ENCODE results near the gene CHP2.
A peak's percentile ranks its signal among the peaks of the same experiment; 100 is the strongest.
"Not testable (repeated sequence)": the region's sequence is repeated elsewhere in the genome, so short reads cannot be mapped to it uniquely, and the experiment has no call there.

The CHP2 gene
- total RNA-seq: 0 reads per million in 9 experiments

GRCh38 chr16:23754594-23755483 lies at the start of gene CHP2:
Gene CHP2 (plus strand): TSS chr16:23755026. CDS start chr16:23755050, 24 bp downstream.
- no peaks in the 10 kb centered on the region for H3K4me1 Mint-ChIP-seq (ENCODE audit: low read depth in 2 of 2)
- no peak within 1 kb of the TSS for H3K27ac Mint-ChIP-seq
- H3K4me3 Mint-ChIP-seq: peak within 1 kb of the TSS in 1 of 2 donors; percentile 22
- DNase-seq: no peak
- peaks cover 55 to 76% of the 10 kb centered on the region in 2 donors for H3K27me3 Mint-ChIP-seq
- no peaks in the 10 kb centered on the region for H3K9me3 Mint-ChIP-seq
- ATAC-seq (replicated peaks): no peak
- H3K36me3 Mint-ChIP-seq (ENCODE audit: insufficient read depth): no peaks in the 10 kb centered on the region

GRCh38 chr16:23705517-23705902 lies 49.3 kb upstream of the CHP2 start:
- no peak overlapping the region for H3K4me3 Mint-ChIP-seq
- no peak overlapping the region for H3K27ac Mint-ChIP-seq
- H3K9me3 Mint-ChIP-seq: peaks cover 4 to 6% of the 10 kb centered on the region in 2 donors
- H3K27me3 Mint-ChIP-seq: peaks cover 24 to 43% of the 10 kb centered on the region in 2 donors
- no peaks in the 10 kb centered on the region for H3K4me1 Mint-ChIP-seq (ENCODE audit: low read depth in 2 of 2)
- no peak for DNase-seq
- ATAC-seq (replicated peaks): no peak
- no peaks in the 10 kb centered on the region for H3K36me3 Mint-ChIP-seq (ENCODE audit: insufficient read depth)

DNA sequence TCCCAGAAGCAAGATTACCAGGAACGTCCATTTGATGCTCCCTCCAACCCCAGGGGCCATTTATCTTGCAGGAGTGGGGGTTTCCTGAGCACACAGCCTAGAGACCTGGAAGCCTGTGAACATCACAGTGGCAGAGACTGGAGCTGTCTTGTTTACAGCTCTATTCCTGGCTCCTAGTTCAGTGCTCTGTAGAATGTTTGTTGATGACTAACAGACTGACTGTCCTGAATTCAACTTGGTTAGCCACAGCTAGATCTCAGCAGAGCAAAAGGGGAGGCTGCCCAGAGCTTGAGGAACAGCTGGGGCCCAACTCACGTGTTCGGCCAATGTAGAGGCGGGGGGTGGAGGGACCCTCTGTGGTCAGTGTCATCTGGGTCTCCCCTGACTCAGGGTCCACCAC lies 48.4 kb upstream of the CHP2 start:
- no peaks in the 10 kb centered on the region for H3K4me1 Mint-ChIP-seq (ENCODE audit: low read depth in 2 of 2)
- H3K36me3 Mint-ChIP-seq (ENCODE audit: insufficient read depth): no peaks in the 10 kb centered on the region
- DNase-seq: no peak
- H3K9me3 Mint-ChIP-seq: peaks cover 4 to 6% of the 10 kb centered on the region in 2 donors
- peaks cover 32 to 52% of the 10 kb centered on the region in 2 donors for H3K27me3 Mint-ChIP-seq
- ATAC-seq (replicated peaks): no peak
- H3K4me3 Mint-ChIP-seq: no peak overlapping the region
- H3K27ac Mint-ChIP-seq: no peak overlapping the region

GRCh38 chr16:23709536-23709935 lies 45.3 kb upstream of the CHP2 start:
- Mint-ChIP-seq H3K4me1 (ENCODE audit: low read depth in 2 of 2) (peaks cover 0 to 4% of the 10 kb centered on the region in 2 donors), H3K9me3 (peaks cover 0 to 2% of the 10 kb centered on the region in 2 donors), H3K27me3 (peaks cover 45 to 70% of the 10 kb centered on the region in 2 donors), H3K36me3 (ENCODE audit: insufficient read depth) (no peaks in the 10 kb centered on the region), H3K27ac (no peak overlapping the region), H3K4me3 (no peak overlapping the region)
- ATAC-seq (replicated peaks) (no peak), DNase-seq (no peak)

- ATAC-seq (replicated peaks) (no peak), DNase-seq (no peak)
- peaks cover 0 to 2% of the 10 kb centered on the region in 2 donors for H3K9me3 Mint-ChIP-seq
- H3K4me3 Mint-ChIP-seq: no peak overlapping the region
- H3K4me1 Mint-ChIP-seq (ENCODE audit: low read depth in 2 of 2): peaks cover 0 to 4% of the 10 kb centered on the region in 2 donors
- H3K27ac Mint-ChIP-seq: no peak overlapping the region
- peaks cover 45 to 70% of the 10 kb centered on the region in 2 donors for H3K27me3 Mint-ChIP-seq
- H3K36me3 Mint-ChIP-seq (ENCODE audit: insufficient read depth): no peaks in the 10 kb centered on the region
Measured at GRCh38 chr16:23710008-23710407, 44.8 kb upstream of the CHP2 start.

DNA sequence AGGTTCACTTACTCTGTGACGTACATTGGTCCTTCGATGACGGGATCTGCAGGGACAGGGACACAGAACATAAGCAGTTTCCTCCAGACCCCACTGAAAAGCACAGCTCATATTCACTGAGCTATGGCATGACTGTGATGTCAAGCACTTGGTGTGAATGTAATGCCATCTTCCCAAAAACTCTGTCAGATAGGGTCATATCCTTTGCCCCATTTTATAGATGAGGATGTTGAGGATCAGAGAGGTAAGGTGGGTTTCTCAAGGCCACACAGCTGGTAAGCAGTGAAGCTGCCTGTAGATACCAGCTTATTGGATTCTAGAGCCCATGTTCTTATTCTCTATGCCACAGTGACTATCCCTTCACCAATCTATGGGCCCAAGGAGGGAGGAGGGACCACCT lies 44.3 kb upstream of the CHP2 start:
- peaks cover 0 to 2% of the 10 kb centered on the region in 2 donors for H3K9me3 Mint-ChIP-seq
- peaks cover 41 to 67% of the 10 kb centered on the region in 2 donors for H3K27me3 Mint-ChIP-seq
- no peak for ATAC-seq (replicated peaks)
- no peak for DNase-seq
- no peaks in the 10 kb centered on the region for H3K36me3 Mint-ChIP-seq (ENCODE audit: insufficient read depth)
- no peak overlapping the region for H3K27ac Mint-ChIP-seq
- H3K4me3 Mint-ChIP-seq: no peak overlapping the region
- H3K4me1 Mint-ChIP-seq (ENCODE audit: low read depth in 2 of 2): peaks cover 0 to 4% of the 10 kb centered on the region in 2 donors

GRCh38 chr16:23711785-23712184 lies 43.0 kb upstream of the CHP2 start:
- Mint-ChIP-seq H3K4me1 (ENCODE audit: low read depth in 2 of 2) (peaks cover 0 to 4% of the 10 kb centered on the region in 2 donors), H3K27ac (no peak overlapping the region), H3K27me3 (peaks cover 41 to 59% of the 10 kb centered on the region in 2 donors), H3K36me3 (ENCODE audit: insufficient read depth) (no peaks in the 10 kb centered on the region), H3K4me3 (no peak overlapping the region), H3K9me3 (peaks cover 0 to 2% of the 10 kb centered on the region in 2 donors)
- ATAC-seq (replicated peaks) (no peak), DNase-seq (no peak)

DNA sequence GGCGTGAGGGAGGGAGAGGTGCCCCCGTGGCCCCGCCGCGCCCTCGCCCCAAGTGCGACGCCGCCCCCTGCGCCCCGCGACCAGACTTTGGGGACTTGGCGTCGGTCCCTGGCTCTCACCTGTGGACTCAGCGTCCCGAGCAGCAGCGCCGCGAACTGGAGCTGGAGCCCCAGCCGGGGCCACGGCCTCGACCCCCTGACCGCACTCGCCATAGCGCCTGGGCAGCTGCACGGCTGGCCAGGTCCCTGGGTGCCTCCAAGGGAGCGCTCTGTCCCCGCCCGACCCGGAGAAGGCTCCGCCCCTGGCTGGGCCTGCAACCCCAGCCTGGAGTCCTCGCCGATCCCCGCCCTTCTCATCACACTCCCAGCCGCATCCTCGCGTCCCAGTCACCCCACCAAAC lies 41.9 kb upstream of the CHP2 start, which contains the start of gene ERN2:
TSS of gene ERN2 (minus strand) at position 247 of the 400 bp plus-strand sequence. CDS start at position 212, 35 bp downstream.
- Mint-ChIP-seq H3K27ac (no peak within 1 kb of the TSS), H3K27me3 (peaks cover 53 to 60% of the 10 kb centered on the region in 2 donors), H3K4me1 (ENCODE audit: low read depth in 2 of 2) (peaks cover 0 to 4% of the 10 kb centered on the region in 2 donors), H3K9me3 (peaks cover 0 to 2% of the 10 kb centered on the region in 2 donors), H3K36me3 (ENCODE audit: insufficient read depth) (no peaks in the 10 kb centered on the region), H3K4me3 (no peak within 1 kb of the TSS)
- ATAC-seq (replicated peaks) (no peak), DNase-seq (no peak)

GRCh38 chr16:23716484-23716883 lies 38.3 kb upstream of the CHP2 start:
- Mint-ChIP-seq H3K27ac (no peak overlapping the region), H3K9me3 (no peaks in the 10 kb centered on the region), H3K36me3 (ENCODE audit: insufficient read depth) (no peaks in the 10 kb centered on the region), H3K4me3 (no peak overlapping the region), H3K27me3 (peaks cover 43 to 44% of the 10 kb centered on the region in 2 donors), H3K4me1 (ENCODE audit: low read depth in 2 of 2) (peaks cover 0 to 4% of the 10 kb centered on the region in 2 donors)
- DNase-seq (no peak), ATAC-seq (replicated peaks) (no peak)

GRCh38 chr16:23722613-23723240 lies 32.1 kb upstream of the CHP2 start:
- not testable (repeated sequence) for H3K36me3 Mint-ChIP-seq (ENCODE audit: insufficient read depth); H3K4me1 Mint-ChIP-seq (ENCODE audit: low read depth in 2 of 2); H3K27ac Mint-ChIP-seq; DNase-seq; ATAC-seq (replicated peaks); H3K4me3 Mint-ChIP-seq; H3K9me3 Mint-ChIP-seq
- peaks cover 13 to 25% of the 10 kb centered on the region in 2 donors for H3K27me3 Mint-ChIP-seq

DNA sequence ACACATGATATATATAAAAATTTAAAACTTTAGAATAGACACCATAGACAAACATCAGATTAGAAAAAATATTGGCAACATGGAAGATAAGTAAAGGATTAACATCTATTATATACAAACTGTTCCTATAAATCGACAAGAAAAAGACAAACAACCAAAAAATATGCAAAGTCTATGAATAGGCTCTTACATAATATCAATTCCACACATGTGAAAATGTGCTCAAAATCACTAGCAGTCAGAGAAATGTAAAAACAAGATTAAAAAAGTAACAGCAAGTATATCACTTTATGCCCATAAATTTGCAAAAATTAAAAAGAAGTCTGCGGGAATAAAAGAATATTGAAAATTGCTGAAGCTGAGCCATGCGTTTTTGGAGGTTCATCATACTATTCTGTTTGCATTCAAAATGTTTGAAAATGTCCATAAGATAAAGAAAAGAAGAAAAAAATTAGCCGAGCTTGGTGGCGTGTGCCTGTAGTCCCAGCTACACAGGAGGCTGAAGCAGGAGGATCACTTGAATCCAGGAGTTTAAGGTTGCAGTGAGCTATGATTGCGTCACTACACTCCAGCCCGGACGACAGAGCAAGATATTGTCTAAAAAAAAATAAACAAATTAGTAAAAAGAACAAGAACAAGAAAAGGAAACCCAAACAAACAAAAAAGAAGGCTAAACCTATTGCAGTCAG lies 30.6 kb upstream of the CHP2 start:
- Mint-ChIP-seq H3K36me3 (ENCODE audit: insufficient read depth) (no peaks in the 10 kb centered on the region), H3K4me1 (ENCODE audit: low read depth in 2 of 2) (peaks cover 4% of the 10 kb centered on the region in 2 donors), H3K27ac (no peak overlapping the region), H3K27me3 (peaks cover 18 to 23% of the 10 kb centered on the region in 2 donors), H3K9me3 (peaks cover 0 to 3% of the 10 kb centered on the region in 2 donors), H3K4me3 (no peak overlapping the region)
- DNase-seq (no peak), ATAC-seq (replicated peaks) (no peak)

GRCh38 chr16:23724785-23725131 lies 30.1 kb upstream of the CHP2 start:
- H3K4me3 Mint-ChIP-seq: no peak overlapping the region
- no peak for ATAC-seq (replicated peaks)
- peaks cover 22 to 29% of the 10 kb centered on the region in 2 donors for H3K27me3 Mint-ChIP-seq
- DNase-seq: no peak
- H3K4me1 Mint-ChIP-seq (ENCODE audit: low read depth in 2 of 2): peaks cover 4% of the 10 kb centered on the region in 2 donors
- H3K27ac Mint-ChIP-seq: no peak overlapping the region
- peaks cover 0 to 3% of the 10 kb centered on the region in 2 donors for H3K9me3 Mint-ChIP-seq
- H3K36me3 Mint-ChIP-seq (ENCODE audit: insufficient read depth): no peaks in the 10 kb centered on the region

GRCh38 chr16:23726710-23727109 lies 28.1 kb upstream of the CHP2 start:
- no peak for DNase-seq
- Mint-ChIP-seq H3K27ac (no peak overlapping the region), H3K9me3 (peaks cover 0 to 3% of the 10 kb centered on the region in 2 donors), H3K36me3 (ENCODE audit: insufficient read depth) (no peaks in the 10 kb centered on the region), H3K4me3 (no peak overlapping the region), H3K4me1 (ENCODE audit: low read depth in 2 of 2) (peaks cover 4% of the 10 kb centered on the region in 2 donors), H3K27me3 (peaks cover 31 to 34% of the 10 kb centered on the region in 2 donors)
- no peak for ATAC-seq (replicated peaks)

Measured in effector memory CD8-positive, alpha-beta T cell (primary cell).